ENCODE data around the gene FADS1.

FADS1 gene

GRCh38 chr11:61844909-61845565 lies 28.2 kb upstream of the FADS1 start:
- no peak for FAIRE-seq

- FAIRE-seq = no peak
Observed at GRCh38 chr11:61842528-61842820, 25.7 kb upstream of the FADS1 start.

- no peak for FAIRE-seq
Observed at GRCh38 chr11:61841636-61842527, 25.1 kb upstream of the FADS1 start.

DNA sequence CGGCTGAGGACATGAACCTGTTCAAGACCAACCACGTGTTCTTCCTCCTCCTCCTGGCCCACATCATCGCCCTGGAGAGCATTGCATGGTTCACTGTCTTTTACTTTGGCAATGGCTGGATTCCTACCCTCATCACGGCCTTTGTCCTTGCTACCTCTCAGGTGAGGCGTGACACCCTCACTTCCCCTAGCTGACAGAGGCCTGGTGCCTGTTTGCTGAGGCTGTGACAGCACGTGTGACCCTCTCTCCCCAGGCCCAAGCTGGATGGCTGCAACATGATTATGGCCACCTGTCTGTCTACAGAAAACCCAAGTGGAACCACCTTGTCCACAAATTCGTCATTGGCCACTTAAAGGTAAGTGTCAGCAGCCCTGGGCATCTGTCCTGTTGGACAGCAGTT lies 23.6 kb upstream of the FADS1 start:
- FAIRE-seq = no peak

DNA sequence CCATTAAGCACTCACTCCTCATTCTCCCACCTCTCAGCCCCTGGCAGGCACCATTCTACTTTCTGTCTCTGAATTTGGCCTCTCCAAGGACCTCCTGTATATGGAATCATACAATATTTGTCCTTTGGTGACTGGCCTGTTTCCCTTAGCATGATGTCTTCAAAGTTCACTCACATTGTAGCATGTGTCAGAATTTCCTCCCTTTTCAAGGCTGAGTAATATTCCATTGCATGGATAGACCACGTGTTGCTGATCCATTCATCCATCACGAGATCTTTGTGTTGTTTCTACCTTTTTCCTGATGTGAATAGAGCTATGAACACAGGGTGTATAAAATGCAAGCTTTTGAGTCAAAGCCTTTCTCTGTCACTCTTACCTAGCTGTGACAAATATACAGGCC lies 22.9 kb upstream of the FADS1 start:
- no peak for FAIRE-seq

GRCh38 chr11:61838921-61839320 lies 22.1 kb upstream of the FADS1 start:
- FAIRE-seq = no peak

DNA sequence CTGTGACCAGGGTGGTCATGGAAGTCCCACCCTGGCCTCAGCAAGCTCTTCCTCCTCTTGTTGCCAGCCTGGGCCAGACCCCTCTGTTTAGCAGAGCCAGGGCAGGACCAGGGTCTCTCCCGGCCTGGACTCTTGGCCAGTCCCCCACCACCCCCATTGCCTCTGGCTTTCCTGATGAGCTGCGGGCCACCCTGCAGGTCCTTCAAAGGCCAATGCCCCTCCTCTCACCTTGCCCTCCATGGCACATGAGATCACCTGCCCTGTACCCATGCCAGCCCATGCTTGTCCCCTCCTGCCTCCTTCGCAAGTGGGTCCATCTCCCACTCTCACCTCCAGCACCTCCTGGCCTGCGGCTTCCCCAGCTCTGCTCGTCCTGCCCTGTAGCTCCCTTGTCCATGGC lies 21.7 kb upstream of the FADS1 start:
- FAIRE-seq = no peak

GRCh38 chr11:61837411-61838005 lies 20.7 kb upstream of the FADS1 start:
- no peak for FAIRE-seq

- no peak for FAIRE-seq
Observed at GRCh38 chr11:61836193-61836592, 19.4 kb upstream of the FADS1 start.

DNA sequence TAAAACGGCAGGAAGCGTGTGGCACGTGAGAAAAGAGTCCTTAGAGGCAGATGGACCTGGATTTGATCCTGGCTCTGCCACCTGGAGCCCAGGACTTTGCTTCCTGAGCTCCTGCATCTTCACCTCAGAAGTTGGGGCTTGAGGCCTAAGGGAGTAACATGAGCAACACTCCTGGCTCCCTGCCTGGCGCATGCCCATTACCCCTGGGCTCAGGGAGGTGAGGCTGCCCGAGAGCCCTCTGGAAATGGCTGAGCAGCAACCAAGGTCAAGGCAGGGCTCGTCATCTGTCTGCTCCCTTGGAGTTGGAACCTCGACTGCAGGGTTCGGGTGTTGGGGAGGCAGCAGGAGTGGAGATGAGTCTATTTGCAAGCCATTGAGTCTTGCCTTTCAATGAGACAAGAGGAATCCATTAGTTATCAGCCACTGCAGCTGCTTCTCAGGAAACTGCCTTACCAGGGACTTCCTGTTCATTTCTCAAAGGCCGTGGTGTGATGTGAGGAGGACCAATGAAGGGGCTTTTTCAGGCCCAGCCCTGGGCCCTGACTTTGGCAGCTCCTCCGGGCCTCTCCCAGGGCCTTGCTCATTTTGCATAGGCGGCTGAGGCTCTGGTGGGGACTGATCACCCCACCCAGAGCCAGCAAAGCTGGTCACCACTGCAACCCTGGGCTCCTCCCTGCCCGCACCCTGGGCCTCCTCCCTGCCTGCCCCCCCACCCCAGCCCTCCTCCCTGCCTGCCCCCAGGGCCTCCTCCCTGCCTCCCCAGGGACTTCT lies 17.7 kb upstream of the FADS1 start:
- no peak for FAIRE-seq

DNA sequence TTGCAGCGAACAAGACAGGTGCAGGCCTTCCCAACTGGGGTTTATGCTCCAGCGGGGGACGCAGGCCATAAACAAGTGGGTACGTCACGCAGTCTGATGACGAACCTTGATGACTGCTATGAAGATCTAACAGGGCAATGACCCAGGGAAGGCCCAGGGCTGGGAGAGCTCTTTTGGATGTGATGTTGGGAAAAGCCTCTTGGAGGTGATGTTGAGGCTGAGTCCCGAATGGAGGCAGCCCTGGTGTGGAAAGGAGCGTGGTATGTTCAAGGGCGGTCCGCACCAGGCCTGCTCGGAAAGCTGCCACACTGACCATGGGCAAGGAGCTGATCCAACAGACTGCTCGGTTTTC lies 17.1 kb upstream of the FADS1 start:
- no peak for FAIRE-seq

GRCh38 chr11:61833471-61833870 lies 16.7 kb upstream of the FADS1 start:
- no peak for FAIRE-seq

DNA sequence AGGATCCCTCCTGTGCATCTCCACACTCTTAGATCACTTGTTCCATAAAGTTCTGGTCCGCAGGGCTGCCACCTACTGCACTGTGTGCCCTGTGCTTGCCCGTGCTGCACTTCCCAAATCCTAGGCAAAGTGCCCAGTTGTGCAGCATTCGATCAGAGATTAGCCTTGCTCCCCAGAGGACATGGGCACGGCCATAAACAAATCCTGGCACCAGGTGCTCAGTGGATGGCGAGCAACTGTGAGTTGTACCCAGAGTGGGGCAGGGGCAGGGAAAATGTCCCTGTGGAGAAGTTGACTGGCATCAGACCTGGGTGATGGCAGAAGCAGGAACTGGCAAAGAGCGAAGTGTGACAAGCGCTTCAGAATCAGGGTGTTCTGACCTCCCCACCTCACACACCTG lies 16.0 kb upstream of the FADS1 start:
- FAIRE-seq = no peak

DNA sequence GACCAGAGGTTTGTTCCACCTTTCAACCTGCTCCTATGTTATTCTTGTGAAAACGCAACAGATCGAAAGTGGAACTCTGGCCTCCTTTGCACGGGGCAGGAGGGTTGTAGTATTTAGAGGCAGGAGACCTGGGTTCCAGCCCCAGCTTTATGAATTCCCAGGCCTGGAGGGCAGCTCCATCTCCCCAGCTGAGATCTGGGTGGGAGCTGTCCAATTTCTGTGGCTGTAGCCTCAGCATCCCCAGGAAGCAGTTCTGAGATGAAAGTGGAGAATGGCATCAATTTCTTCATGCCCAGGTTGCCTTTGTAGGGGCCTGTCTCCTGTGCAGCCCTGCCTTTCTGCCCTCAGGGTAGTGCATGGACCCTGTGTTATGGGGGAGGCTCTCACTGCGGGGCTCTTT lies 15.4 kb upstream of the FADS1 start:
- no peak for FAIRE-seq

- FAIRE-seq = no peak
Observed at GRCh38 chr11:61830237-61831105, 13.7 kb upstream of the FADS1 start.

GRCh38 chr11:61829806-61830205 lies 13.0 kb upstream of the FADS1 start:
- FAIRE-seq = no peak

- FAIRE-seq = no peak
Observed at GRCh38 chr11:61828629-61829407, 12.0 kb upstream of the FADS1 start.

DNA sequence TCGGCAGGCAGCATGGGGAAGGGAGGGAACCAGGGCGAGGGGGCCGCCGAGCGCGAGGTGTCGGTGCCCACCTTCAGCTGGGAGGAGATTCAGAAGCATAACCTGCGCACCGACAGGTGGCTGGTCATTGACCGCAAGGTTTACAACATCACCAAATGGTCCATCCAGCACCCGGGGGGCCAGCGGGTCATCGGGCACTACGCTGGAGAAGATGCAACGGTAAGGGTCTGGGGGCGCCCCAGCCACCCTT lies 11.5 kb upstream of the FADS1 start:
- no peak for FAIRE-seq

GRCh38 chr11:61827571-61828378 lies 11.0 kb upstream of the FADS1 start, which contains the start of gene FADS2:
FADS2 (plus strand) TSS chr11:61828300; CDS start chr11:61828391, 91 bp downstream.
- FAIRE-seq = no peak

GRCh38 chr11:61826930-61827570 lies 10.2 kb upstream of the FADS1 start:
- FAIRE-seq = no peak

- no peak for FAIRE-seq
Observed at GRCh38 chr11:61820174-61820573, 3.4 kb upstream of the FADS1 start.
